GM21737 (cell line): ENCODE data around the gene DDX56.
"Not testable (repeated sequence)": the region's sequence is repeated elsewhere in the genome, so short reads cannot be mapped to it uniquely, and the experiment has no call there.

ENCODE experiments used
- ATAC-seq: cut with Tn5 transposase; IDR thresholded peaks from one replicate; pipeline ENCODE4 v1.9.1; 2021; ENCODE audit warnings: mild to moderate bottlenecking, moderate library complexity; ENCODE audit not compliant: unreplicated experiment

The DDX56 gene

DNA sequence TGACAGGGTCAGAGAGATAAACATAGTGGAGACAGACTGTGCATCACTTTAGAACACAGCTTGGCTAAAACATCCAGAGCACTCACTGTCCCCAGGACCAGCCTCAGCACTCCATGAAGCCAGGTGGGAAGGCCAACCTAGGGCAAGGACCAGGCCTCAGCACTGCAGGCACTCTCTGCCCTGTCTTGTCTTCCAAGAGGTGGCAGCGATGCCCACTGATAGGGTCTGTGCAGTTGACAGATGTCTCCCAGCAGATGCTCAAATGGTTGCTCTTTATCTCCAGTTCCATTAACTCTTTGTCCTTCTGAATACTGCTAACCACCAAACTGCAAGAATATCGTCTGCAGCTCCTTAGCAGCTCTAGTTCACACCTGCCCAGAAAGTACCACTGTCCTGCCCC lies 9.1 kb downstream of the DDX56 start:
- no peak for ATAC-seq

DNA sequence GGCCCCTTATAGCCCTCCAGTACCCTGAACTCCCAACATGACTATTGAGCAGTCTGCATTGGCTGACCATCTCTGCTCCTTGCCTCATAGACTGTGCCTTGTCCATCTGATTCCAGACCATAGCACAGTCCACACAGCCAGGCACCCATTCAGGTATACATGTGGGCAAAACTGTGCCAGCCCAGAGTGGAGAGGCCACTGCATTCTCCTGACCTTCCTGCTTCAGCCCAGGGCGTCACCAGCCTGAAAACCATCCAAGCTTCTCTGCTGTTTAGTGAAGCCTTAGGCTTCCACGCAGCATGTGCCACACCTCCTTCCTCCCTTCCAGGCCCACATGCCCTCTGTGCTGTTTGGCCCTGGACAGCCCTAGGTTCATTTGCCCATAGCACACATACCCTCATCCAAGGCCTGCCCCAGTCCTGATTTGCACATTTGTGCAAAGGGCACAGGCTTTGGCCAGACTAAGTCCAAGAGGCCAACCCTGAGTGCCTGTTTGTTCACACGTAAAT lies 10.5 kb downstream of the DDX56 start:
- no peak for ATAC-seq

DNA sequence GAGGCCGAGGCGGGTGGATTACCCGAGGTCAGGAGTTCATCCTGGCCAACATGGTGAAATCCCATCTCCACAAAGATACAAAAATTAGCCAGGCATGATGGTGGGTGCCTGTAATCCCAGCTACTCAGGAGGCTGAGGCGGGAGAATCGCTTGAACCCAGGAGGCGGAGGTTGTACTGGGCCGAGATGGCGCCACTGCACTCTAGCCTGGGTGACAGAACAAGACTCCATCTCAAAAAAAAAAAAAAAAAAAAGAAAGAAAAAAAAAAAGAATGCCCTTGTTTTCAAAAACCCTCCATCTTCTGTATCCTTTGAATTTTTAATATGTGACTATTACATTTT lies 11.1 kb downstream of the DDX56 start:
- ATAC-seq, result not testable (repeated sequence)

DNA sequence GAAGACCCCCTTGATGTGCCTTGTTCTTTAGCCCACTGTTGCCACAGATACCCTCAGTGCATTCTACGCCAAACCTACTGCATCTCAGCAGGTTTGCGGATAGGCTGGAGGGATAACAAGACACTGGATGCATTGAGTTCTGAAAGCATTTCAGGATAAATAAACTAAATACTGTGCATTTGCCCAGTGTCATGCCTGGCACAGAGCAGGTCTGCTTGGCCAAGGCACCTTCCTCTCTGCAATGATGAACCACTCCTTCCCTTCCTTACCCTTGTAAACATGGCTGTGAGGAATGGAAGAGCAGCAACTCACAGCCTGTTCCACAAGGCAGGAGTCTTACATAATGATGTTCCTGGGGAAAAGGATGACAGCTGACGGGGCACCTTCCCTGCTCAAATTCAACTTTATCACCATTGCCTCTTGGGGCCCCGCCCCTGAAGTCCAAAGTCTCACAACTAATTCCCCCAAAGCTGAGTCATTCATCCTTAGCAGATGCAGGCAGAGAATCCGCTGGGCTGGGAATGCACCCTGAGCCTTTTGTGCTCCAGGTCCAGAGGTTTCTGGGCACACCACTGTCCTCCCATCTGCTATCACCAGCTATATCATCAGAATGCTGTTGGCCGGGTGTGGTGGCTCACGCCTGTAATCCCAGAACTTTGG lies 11.6 kb downstream of the DDX56 start:
- ATAC-seq, result no peak

DNA sequence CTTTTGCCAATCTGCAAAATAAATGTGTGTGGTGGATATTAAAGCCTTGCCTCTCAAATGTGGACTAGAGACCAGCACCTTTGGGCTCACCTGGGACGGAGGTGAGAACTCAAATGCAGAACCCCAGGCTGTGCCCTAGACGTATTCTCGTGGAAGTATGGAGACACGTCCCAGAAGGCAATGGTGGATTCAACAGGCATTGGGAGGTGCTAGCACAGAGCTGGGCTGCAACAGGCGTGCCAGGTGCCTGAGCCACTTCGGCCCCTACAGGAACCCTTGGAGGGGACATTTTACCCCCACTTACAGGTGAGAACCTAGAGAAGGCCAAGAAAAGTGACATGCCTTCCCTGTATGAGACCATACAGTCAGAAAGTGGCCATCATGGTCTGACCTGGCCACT lies 12.2 kb downstream of the DDX56 start:
- ATAC-seq, result no peak

DNA sequence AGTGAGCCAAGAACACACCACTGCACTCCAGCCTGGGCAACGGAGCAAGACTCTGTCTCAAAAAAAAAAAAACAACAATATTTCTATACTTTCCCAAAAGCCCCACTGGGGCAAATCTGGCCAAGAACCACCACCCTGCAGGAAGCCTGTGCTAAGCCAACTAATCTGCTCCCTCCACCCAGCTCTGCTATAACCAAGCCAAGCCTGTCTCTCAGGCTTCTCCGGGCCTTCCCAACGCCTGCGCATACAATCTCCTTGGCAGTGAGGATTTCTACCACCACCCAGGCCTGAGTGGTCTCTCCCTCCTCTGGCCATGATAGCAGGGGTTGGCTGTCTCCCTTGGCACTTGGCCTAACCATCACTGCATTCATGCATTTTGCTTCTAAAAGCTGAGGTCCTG lies 14.2 kb downstream of the DDX56 start:
- no peak for ATAC-seq

DNA sequence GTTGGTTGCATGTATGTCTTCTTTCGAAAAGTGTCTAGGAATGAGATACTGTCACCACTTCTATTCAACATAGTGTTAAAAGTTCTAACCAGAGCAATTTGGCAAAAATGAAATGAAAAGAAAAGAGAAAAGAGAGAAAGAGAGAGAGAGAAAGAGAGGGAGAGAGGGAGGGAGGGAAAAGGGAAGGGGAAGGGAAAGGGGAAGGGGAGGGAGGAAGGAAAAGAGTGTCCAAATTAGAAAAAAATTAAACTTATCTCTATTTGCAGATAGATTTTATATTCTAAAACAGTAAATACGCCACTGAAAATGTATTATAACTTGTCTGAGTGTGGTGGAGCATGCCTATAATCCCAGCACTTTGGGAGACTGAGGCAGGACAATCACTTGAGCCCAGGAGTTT lies 16.2 kb downstream of the DDX56 start:
- no peak for ATAC-seq

DNA sequence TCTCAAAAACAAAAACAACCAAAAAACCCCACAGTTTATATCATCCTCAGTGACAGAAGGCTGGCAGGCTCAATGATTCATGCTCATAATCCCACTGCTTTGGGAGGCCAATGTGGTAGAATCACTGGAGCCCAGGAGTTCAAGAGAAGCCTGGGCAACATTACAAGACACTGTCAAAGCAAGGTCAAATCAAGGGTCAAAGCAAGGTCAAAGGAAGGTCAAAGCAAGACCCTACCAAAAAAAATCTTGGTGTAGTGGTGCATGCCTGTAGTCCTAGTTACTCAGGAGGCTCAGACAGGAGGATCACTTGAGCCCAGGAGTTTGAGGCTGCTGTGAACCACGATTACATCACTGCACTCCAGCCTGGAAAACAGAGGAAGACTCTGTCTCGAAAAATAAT lies 18.4 kb downstream of the DDX56 start:
- no peak for ATAC-seq

DNA sequence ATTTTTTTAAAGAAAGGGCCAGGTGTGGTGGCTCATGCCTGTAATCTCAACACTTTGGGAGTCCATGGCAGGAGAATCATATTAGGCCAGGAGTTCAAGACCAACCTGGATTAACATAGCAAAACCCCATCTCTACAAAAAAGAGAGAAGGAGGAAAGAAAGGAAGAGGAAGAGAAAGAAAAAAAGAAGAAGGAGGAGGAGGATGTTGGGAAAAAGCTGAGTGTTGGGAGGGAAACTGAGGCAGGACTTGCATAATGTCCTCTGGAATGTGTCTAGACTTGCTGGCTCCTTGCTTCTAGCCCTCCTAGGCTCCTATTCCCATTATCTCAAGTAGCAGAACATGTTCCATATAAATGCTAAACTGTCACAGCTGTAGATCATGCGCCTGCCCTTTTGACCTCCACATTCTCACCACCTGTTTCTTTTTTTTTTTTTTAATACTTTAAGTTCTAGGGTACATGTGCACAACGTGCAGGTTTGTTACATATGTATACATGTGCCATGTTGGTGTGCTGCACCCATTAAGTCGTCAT lies 21.2 kb downstream of the DDX56 start:
- not testable (repeated sequence) for ATAC-seq

DNA sequence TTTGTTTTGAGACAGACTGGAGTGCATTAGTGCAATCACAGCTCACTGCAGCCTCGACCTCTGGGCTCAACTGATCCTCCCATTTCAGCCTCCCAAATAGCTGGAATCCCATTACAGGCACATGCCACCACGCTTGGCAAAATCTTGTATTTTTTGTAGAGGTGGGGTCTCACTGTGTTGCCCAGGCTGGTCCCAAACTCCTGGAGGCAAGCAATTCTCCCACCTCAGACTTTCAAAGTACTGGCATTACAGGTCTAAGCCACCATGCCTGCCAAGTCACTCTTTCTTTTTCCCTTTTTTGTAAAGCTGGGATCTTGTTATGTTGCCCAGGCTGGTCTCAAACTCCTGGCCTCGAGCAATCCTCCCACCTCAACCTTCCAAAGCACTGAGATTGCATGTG lies 24.3 kb downstream of the DDX56 start:
- no peak for ATAC-seq

DNA sequence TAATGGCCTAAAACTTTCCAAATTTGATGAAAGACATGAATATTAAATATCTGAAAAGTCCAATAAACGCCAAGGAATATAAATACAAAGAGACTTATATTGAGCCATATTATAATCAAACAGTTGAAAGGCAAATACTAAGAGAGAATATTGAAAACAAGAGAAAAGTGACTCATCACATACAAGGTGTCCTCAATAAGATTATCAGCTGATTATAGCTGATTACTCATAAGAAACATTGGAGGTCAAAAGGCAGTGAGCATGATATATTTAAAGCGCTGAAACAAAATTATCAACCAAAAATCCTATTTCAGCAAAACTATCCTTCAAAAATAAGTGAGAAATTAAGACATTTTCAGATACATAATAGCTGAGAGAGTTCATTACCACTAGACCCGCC lies 24.8 kb downstream of the DDX56 start:
- ATAC-seq, result no peak

DNA sequence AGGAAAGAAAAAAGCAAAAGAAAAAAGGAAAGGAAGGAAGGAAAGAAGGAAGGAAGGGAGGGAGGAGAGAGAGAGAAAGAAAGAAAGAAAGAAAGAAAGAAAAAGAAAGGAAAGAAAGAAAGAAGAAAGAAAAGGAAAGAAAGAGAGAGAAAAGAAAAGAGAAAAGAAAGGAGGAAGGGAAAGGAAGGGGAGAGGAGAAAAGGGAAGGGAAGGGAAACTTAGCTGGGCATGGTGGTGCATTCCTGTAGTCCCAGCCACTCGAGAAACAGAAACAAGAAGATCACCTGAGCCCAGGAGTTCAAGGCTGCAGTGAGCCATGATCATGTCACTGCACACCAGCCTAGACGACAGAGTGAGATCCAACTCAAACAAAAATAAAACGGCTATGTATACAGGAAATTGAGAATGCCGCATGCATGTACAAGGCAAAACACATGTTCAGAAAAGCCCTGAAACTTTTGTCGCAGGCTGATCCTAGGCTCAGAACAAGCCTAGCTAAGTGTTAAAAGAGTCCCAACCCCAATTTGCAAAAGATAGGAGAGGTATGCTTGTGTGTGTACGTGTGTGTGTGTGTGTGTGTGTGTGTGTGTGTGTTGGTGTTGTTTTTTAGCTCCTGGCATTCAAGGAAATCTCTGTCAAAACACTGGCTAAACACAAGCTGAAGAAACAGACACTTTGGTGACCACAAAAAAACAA lies 26.0 kb downstream of the DDX56 start:
- ATAC-seq, result no peak

DNA sequence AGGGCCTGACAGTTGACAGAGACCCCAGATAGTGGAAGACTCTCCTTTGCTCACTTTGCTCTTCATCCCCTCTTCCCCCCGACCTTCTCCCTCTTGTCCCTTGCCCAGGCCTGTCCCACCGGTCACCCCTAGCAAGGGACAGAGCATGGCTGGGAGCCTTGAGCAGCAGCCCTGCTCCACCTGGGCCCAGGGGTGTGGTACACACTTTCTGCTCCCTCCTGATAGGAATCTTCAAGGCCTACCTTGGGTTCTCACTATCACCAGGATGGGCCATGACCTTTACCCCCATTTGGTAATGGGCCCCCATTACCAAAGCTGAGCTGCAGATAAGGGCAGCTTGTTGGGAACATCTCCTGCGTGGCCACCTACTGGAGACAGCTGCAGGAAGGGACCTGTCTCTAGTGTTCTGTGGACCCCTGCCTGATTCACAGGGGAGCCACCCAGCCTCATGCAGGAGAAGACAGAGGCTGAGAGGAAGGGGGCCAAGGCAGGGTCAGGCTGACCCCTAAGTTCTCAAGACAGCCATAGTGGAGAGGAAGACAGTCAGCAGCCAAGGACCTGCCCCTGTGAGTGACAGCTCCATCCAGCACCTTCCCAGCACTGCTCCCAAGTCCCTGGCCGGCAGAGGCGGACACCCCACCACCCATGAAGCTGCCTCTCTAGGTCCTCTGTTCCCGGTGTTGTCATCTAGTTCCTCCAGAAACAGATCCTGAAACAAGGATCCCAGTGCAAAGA lies 31.7 kb downstream of the DDX56 start:
- no peak for ATAC-seq

DNA sequence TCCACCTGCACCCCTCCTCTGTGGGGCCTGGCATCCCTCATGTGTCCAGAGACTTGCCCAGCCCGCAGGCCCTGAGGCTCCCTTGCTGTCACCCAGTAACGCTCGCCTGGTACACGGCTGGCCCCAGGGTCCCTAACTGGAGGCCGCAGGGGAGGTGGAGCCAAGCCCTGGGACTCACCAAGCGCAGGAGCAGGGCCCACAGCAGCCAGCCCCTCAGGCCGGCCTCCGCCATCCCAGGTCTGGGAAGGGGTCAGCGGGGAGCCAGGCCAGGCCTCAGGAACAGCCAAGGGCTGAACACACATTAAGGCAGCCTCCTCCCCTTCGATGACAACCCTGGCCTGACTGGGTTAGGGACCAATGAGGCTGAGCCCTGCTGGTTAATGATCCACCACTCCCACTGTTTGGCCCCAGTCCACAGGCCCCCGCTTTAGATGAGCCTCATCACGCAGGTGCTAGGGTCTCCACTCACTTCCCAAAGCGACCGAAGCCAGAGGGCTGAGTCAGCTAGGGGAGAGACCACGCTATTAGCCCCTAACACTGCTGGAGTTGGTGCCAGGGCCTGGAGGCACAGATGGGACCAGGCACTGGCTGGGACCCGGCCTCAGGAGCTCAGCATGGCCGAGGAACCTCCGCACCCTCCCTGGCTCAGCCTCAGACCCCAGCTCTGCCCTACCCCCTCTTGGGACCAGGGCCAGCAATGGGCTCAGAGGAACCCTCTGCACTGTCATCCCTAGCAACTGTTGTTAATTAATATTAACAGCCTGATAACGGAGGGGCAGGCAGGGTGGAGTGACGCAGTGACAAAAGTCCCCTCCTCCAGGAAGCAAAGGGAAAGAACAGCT lies 32.5 kb downstream of the DDX56 start, which contains the start of gene NPC1L1:
Gene NPC1L1, minus strand, starts transcription at position 303 of the 842 bp plus-strand sequence. Its CDS starts 71 bp downstream, at position 232.
- ATAC-seq, result no peak

DNA sequence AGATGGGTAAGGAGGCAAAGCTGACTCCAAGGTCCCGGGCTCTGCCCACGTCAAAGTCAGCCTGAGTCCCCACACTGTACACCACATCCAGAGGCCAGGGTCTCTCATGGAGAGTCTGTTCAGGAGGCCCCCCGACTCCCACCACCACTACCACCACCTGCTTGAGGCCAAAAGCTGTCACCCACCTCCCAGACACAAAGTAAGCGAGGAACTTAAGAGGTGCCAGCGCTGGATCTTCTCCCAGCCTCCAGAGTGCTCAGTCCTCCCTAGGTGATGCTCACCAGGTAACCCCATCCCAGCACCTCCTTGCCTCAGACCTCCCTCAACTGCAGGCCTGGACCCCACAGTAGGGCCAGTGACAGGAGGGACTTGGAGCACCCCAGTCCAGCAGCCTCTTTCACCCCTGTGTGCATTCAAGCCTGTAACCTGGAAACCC lies 33.1 kb downstream of the DDX56 start:
- ATAC-seq, result no peak

DNA sequence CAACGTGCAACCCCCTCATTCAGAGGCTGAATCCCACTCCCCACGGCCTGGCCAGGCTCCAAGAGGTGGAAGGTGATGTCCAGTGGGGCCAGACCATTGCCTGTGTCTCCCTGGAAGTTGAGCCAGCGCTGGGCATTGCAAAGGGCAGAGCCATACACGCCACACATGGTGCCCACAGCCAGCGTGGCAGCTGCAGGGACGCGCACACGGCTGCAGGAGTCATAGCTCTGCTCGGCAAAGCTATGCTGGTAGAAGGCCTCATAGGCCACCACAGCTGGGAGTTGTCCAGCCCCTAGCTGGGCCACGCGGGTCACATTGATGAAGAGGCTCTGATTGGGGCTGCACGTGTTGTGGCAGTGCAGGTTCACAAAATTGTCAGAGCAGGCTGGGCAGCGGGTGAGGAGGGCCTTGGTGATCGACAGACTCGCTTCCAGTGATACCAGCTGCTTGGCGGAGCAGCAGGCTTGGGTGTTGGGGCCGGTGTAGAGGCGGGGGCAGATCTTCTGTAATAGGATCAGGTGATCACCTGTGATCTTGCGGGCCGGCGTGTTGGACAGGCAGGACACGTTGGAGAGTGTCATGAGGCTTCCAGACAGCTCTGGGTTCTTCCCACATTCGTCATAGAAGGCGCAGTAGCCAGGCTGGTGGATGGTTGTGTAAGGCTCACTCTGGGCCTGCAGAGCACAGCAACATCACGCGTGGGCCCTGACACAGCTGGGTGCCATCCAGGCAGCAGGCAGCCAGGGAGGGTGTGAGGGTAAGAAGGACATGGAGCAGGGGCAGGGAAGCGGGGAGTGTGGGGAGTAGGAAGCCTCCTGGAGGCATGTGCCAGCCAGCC lies 33.8 kb downstream of the DDX56 start:
- ATAC-seq, result no peak

DNA sequence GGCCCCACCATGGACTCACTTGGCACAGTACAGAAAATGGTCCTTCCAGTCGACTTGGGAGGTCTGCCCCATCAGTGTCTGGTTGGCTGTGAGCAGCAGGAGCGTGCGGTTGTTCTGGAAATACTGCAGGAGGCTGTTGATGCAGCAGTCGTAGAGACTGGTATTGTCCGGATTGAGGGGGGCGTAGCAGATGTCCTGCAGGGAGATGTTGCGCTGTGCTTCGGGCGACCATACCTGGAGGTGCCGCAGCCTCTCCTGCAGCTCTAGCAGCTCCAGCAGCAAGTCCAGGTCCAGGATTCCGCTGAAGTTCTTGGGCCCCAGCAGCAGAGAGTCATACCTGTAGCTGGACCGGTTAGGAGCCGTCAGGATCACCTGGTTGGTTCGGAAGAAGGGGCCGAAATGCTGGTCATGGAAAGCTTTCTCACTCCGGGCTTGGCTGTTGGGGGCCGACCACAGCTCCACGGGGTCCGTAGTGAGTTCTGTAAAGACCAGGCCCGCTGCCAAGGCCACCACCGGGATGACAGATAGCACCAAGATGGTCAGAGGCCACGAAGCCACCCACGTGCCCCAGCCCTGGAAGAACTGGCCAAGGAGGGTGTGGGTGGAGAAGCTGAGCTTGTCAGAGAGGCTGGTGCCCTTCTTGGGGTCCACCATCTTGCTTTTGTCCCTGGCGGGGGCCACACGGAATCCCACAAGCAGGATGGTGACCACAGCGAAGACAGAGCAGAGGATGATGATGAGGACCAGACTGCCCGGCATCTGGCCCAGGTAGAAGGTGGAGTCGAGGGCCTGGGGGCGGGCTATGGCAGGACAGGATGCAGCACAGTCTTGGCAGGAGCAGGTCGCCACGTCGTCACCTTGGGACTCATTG lies 34.7 kb downstream of the DDX56 start:
- no peak for ATAC-seq

DNA sequence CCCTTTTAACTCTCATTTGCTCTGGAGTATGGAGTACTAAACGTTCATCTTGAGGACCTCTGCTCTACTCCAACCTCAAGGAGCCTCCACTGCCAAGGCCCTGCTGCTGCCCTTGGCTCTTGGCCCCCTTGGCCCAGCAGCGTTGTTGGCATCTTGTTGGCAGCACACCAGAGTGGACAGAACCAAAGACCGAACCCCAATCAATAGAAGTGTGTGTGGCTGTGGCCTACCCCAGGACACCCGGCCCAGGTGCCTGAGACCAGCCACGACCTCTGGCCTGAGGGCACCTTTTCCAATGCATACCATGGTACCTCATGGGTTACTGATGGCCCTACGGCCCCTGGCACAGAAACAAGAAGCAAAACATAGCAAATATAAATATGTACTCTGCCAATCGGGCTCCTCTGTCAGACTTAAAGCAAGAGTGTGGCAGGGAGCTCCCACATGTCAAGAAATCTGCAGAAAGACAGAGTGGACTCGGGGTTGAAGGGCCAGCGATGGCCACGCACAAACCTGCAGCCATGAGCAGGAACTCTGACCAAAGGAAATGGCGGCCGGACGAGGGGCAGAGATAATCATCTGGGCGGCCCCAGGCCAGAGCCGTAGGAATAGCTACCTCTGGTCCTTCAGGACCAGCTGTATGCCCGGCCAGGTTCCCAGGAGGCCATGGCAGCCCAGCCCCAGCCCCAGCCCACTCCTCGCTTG lies 35.5 kb downstream of the DDX56 start:
- no peak for ATAC-seq
